Upper lobe of left lung (tissue), 6 donors: ENCODE measurements around the gene TAF6. TPM values are rescaled to one million over a fixed set of nuclear protein-coding genes. Genes with fewer than 3 reads are reported as not detected.

Experiments used
- ATAC-seq, 2 donors: fragments of 200-7000 bp; cut with Tn5 transposase; one replicate each; pipeline ENCODE4 v1.9.1; 2022; ENCODE audit warnings: mild to moderate bottlenecking in 2 of 2, moderate library complexity in 2 of 2; ENCODE audit not compliant: low FRiP score in 2 of 2
- DNase-seq, 2 donors: peaks; one replicate each; pipeline ENCODE4 v3.0.0-alpha.2; 2019 to 2020
- H3K27ac ChIP-seq, 4 donors: fragments of 200-600 bp; sonication (generic); one replicate each; pipeline ENCODE4 v1.5.1; 2016 to 2019
- H3K27me3 ChIP-seq, 4 donors: fragments of 200-600 bp; sonication (generic); one replicate each; pipeline ENCODE4 v1.5.1; 2017 to 2019
- H3K36me3 ChIP-seq, 4 donors: fragments of 200-600 bp; sonication (generic); one replicate each; pipeline ENCODE4 v1.5.1; 2016 to 2019
- H3K4me1 ChIP-seq, 4 donors: fragments of 200-600 bp; sonication (generic); one replicate each; pipeline ENCODE4 v1.5.1; 2018 to 2019
- H3K4me3 ChIP-seq, 4 donors: fragments of 200-600 bp; sonication (generic); one replicate each; pipeline ENCODE4 v1.5.1; 2017 to 2019; ENCODE audit warnings: mild to moderate bottlenecking in 2 of 4, moderate library complexity in 1 of 4
- H3K9me3 ChIP-seq, 4 donors: fragments of 200-600 bp; sonication (generic); one replicate each; pipeline ENCODE4 v1.5.1; 2018 to 2019
- CTCF ChIP-seq, 6 experiments: fragments of 450-650 bp in 4 of 6; fragments of 200-600 bp in 2 of 6; sonication (generic) in 2 of 6; IDR thresholded peaks; one replicate each; pipeline ENCODE4 v1.5.1; 2016 to 2019; ENCODE audit warnings: antibody characterized with exemption in 6 of 6
- EP300 ChIP-seq, 4 donors: sonication (generic); formaldehyde crosslinking; IDR thresholded peaks; one replicate each; pipeline ENCODE4 v1.5.1; 2017; ENCODE audit warnings: antibody characterized with exemption in 4 of 4, control low read depth in 2 of 4
- POLR2A ChIP-seq, 4 donors: fragments of 450-650 bp; IDR thresholded peaks; one replicate each; pipeline ENCODE4 v1.5.1; 2016 to 2017; ENCODE audit warnings: antibody characterized with exemption in 4 of 4, mild to moderate bottlenecking in 2 of 4
- POLR2AphosphoS5 ChIP-seq, 2 donors: sonication (generic); formaldehyde crosslinking; IDR thresholded peaks; one replicate each; pipeline ENCODE4 v1.5.1; 2017; ENCODE audit warnings: antibody characterized with exemption in 2 of 2
- WGBS, 2 donors: methylation state at CpG; one replicate each; pipeline ENCODE4 v1.1.5; 2017 to 2018; 5-methylcytosine and 5-hydroxymethylcytosine counted together
- total RNA-seq, 6 donors: library from RNA; depleted of rRNA in 4 of 6; stranded (reverse); fragments of >200 nt in 4 of 6; gene quantifications; one replicate each; pipeline versions ENCODE4 v1.1.0 to v1.2.1, GENCODE V29; 2016 to 2021
- donor health status: DM: no; HTN: no; CAD: no; lungs with moderate emphysema.
- donor health status: DM: no; HTN: yes; CAD: no; lungs with severe emphysema.

Gene TAF6
- total RNA-seq, result 10 to 100 TPM; 33.4 to 76.5 (median 53.0) TPM

- H3K4me1 ChIP-seq, result peaks cover 16 to 26% (median 17%) of the 10 kb centered on the region in 4 donors
- no peaks in the 10 kb centered on the region for H3K9me3 ChIP-seq
- TF ChIP-seq POLR2A (IDR thresholded peaks at IDR 0.05), result peak in 2 of 4 donors; percentile 39 to 80
- TF ChIP-seq CTCF (IDR thresholded peaks at IDR 0.05), result no peak
- TF ChIP-seq EP300 (IDR thresholded peaks at IDR 0.05), result no peak
- TF ChIP-seq POLR2AphosphoS5 (IDR thresholded peaks at IDR 0.05), result peak; percentile 21 to 62
- WGBS, 2 donors, result 0 to 1% methylated on average over 35 to 47 of the region's 49 CpGs
- peak; percentile 96 for DNase-seq
- ATAC-seq, result peak; percentile 95 to 97
- H3K27ac ChIP-seq, result peak within 1 kb of the TSS; percentile 79 to 89 (median 86)
- no peaks in the 10 kb centered on the region for H3K27me3 ChIP-seq
- peaks cover 0 to 6% (median under 1%) of the 10 kb centered on the region in 4 donors for H3K36me3 ChIP-seq
- H3K4me3 ChIP-seq, result peak within 1 kb of the TSS; percentile 54 to 96 (median 87)
Observed at GRCh38 chr7:100119072-100119969, at the start of gene TAF6, which contains the start of gene CNPY4. TSS of gene TAF6 (minus strand) at chr7:100119358. CDS start at chr7:100114209, 5,149 bp downstream. TSS of gene CNPY4 (plus strand) at chr7:100119634. CDS start at chr7:100119745, 111 bp downstream.

GRCh38 chr7:100167912-100168323 lies 48.8 kb upstream of the TAF6 start:
- DNase-seq (no peak), ATAC-seq (peak; percentile 3 to 54)
- H3K4me3 ChIP-seq, result peak overlapping the region in 3 of 4 donors; percentile 37 to 56 (median 50)
- TF ChIP-seq POLR2AphosphoS5 (IDR thresholded peaks at IDR 0.05), result no peak
- no peak for TF ChIP-seq POLR2A (IDR thresholded peaks at IDR 0.05)
- no peak for TF ChIP-seq CTCF (IDR thresholded peaks at IDR 0.05)
- TF ChIP-seq EP300 (IDR thresholded peaks at IDR 0.05), result no peak
- no peaks in the 10 kb centered on the region for H3K36me3 ChIP-seq
- no peaks in the 10 kb centered on the region for H3K9me3 ChIP-seq
- 4 to 6% methylated on average over 11 of the region's 11 CpGs for WGBS, 2 donors
- H3K27ac ChIP-seq, result peak overlapping the region in 3 of 4 donors; percentile 53 to 70 (median 68)
- peaks cover 0 to 20% (median 10%) of the 10 kb centered on the region in 4 donors for H3K27me3 ChIP-seq
- peaks cover 15 to 33% (median 29%) of the 10 kb centered on the region in 4 donors for H3K4me1 ChIP-seq

- no peak for TF ChIP-seq EP300 (IDR thresholded peaks at IDR 0.05)
- no peak for TF ChIP-seq POLR2A (IDR thresholded peaks at IDR 0.05)
- TF ChIP-seq CTCF (IDR thresholded peaks at IDR 0.05), result no peak
- no peak for TF ChIP-seq POLR2AphosphoS5 (IDR thresholded peaks at IDR 0.05)
- H3K27ac ChIP-seq, result peak overlapping the region in 1 of 4 donors; percentile 70
- H3K27me3 ChIP-seq, result peaks cover 0 to 20% (median 10%) of the 10 kb centered on the region in 4 donors
- no peak for ATAC-seq
- DNase-seq, result no peak
- peaks cover 15 to 33% (median 29%) of the 10 kb centered on the region in 4 donors for H3K4me1 ChIP-seq
- WGBS, 2 donors, result 36 to 37% methylated on average over 14 of the region's 14 CpGs
- peak overlapping the region in 3 of 4 donors; percentile 37 to 56 (median 50) for H3K4me3 ChIP-seq
- H3K36me3 ChIP-seq, result no peaks in the 10 kb centered on the region
- no peaks in the 10 kb centered on the region for H3K9me3 ChIP-seq
Observed at GRCh38 chr7:100166970-100167911, 48.1 kb upstream of the TAF6 start.

- 66 to 72% methylated on average over 13 to 16 of the region's 16 CpGs for WGBS, 2 donors
- DNase-seq, result peak in 1 of 2 donors; percentile 53
- Histone ChIP-seq H3K4me1 (peaks cover 12 to 26% (median 24%) of the 10 kb centered on the region in 4 donors), H3K9me3 (no peaks in the 10 kb centered on the region), H3K27ac (no peak overlapping the region), H3K27me3 (peaks cover 0 to 14% (median 5%) of the 10 kb centered on the region in 4 donors), H3K4me3 (peak overlapping the region in 2 of 4 donors; percentile 2 to 56), H3K36me3 (no peaks in the 10 kb centered on the region)
- TF ChIP-seq CTCF (IDR thresholded peaks at IDR 0.05) (no peak), POLR2AphosphoS5 (IDR thresholded peaks at IDR 0.05) (no peak), EP300 (IDR thresholded peaks at IDR 0.05) (no peak), POLR2A (IDR thresholded peaks at IDR 0.05) (no peak)
- no peak for ATAC-seq
Observed at GRCh38 chr7:100166317-100166940, 47.3 kb upstream of the TAF6 start.
